GM23248 (cell line): ENCODE data around the gene CIC. TPM values are rescaled to one million over a fixed set of nuclear protein-coding genes. Genes with fewer than 3 reads are reported as not detected.
A peak's percentile ranks its signal among the peaks of the same experiment; 100 is the strongest.

Experiments used
- DNase-seq: peaks from one replicate; pipeline ENCODE4 v3.0.0-alpha.2; 2015
- H2AFZ ChIP-seq: fragments of 200-600 bp; sonication (generic); 2 replicates; pipeline ENCODE4 v1.6.1; 2016; ENCODE audit warnings: antibody characterized with exemption
- H3F3A ChIP-seq: fragments of 200-600 bp; sonication (generic); 2 replicates; pipeline ENCODE4 v1.6.1; 2016; ENCODE audit warnings: mild to moderate bottlenecking, antibody characterized with exemption, mixed run types; ENCODE audit not compliant: insufficient read depth
- H3K27ac ChIP-seq: fragments of 200-600 bp; sonication (generic); 2 replicates; pipeline ENCODE4 v1.5.1; 2016; ENCODE audit warnings: mild to moderate bottlenecking
- H3K27me3 ChIP-seq: fragments of 200-600 bp; sonication (generic); replicated peaks from 2 replicates; pipeline ENCODE4 v1.6.1; 2016; ENCODE audit warnings: mild to moderate bottlenecking; ENCODE audit not compliant: insufficient read depth
- H3K36me3 ChIP-seq: fragments of 200-600 bp; sonication (generic); 2 replicates; pipeline ENCODE4 v1.6.1; 2016; ENCODE audit warnings: low read depth, mild to moderate bottlenecking
- H3K4me1 ChIP-seq: fragments of 200-600 bp; sonication (generic); 2 replicates; pipeline ENCODE4 v1.6.1; 2016; ENCODE audit warnings: mild to moderate bottlenecking; ENCODE audit not compliant: insufficient read depth
- H3K4me2 ChIP-seq: fragments of 200-600 bp; sonication (generic); one replicate; pipeline ENCODE4 v1.6.1; 2016; ENCODE audit warnings: mild to moderate bottlenecking; ENCODE audit not compliant: unreplicated experiment
- H3K4me3 ChIP-seq: fragments of 200-600 bp; sonication (generic); 2 replicates; pipeline ENCODE4 v1.5.1; 2016; ENCODE audit warnings: mild to moderate bottlenecking
- H3K79me2 ChIP-seq: fragments of 200-600 bp; sonication (generic); 2 replicates; pipeline ENCODE4 v1.6.1; 2016; ENCODE audit warnings: mild to moderate bottlenecking; ENCODE audit not compliant: insufficient read depth
- H3K9ac ChIP-seq: fragments of 200-600 bp; sonication (generic); 2 replicates; pipeline ENCODE4 v1.6.1; 2016; ENCODE audit warnings: mild to moderate bottlenecking
- H3K9me2 ChIP-seq: fragments of 200-600 bp; sonication (generic); 2 replicates; pipeline ENCODE4 v1.6.1; 2016; ENCODE audit warnings: mixed run types, mild to moderate bottlenecking, moderate library complexity; ENCODE audit not compliant: insufficient read depth
- H3K9me3 ChIP-seq: fragments of 200-600 bp; sonication (generic); one replicate; pipeline ENCODE4 v1.6.1; 2017; ENCODE audit warnings: low read depth
- H4K20me1 ChIP-seq: fragments of 200-600 bp; sonication (generic); 2 replicates; pipeline ENCODE4 v1.6.0; 2016; ENCODE audit not compliant: insufficient read depth
- EZH2 ChIP-seq: fragments of 200-600 bp; sonication (generic); IDR thresholded peaks from 2 replicates; pipeline ENCODE4 v1.6.1; 2018; ENCODE audit warnings: antibody characterized with exemption, mild to moderate bottlenecking; ENCODE audit not compliant: insufficient read depth, poor library complexity, severe bottlenecking
- EZH2phosphoT487 ChIP-seq: fragments of 200-600 bp; sonication (generic); IDR thresholded peaks from 2 replicates; pipeline ENCODE4 v1.6.1; 2018; ENCODE audit warnings: antibody characterized with exemption, moderate library complexity, mild to moderate bottlenecking, low read depth; ENCODE audit not compliant: insufficient read depth
- WGBS, 2 experiments: methylation state at CpG; one replicate each; pipeline ENCODE4 v1.1.6; 2015 to 2017; ENCODE audit warnings: low lambda C conversion rate in 2 of 2, low coverage in 1 of 2; ENCODE audit errors: missing lambda C conversion rate in 2 of 2; 5-methylcytosine and 5-hydroxymethylcytosine counted together
- in situ Hi-C: fragments of 300-500 bp; cut with MboI; formaldehyde crosslinking; loops from 2 replicates; pipeline ENCODE4 v1.15.0; 2020
- polyA plus RNA-seq: library from polyadenylated mRNA; unstranded; fragments of >200 nt; fragmentation: Nextera tagmentation; extraction: Ambion mirVana; gene quantifications from 2 replicates; pipeline ENCODE4 v1.2.1, GENCODE V29; 2016
- total RNA-seq: library from RNA; depleted of rRNA; stranded (reverse); fragments of >200 nt; shearing (Covaris generic); gene quantifications from 2 replicates; pipeline ENCODE4 v1.2.3, GENCODE V29; 2014

The CIC gene
- total and polyA plus RNA-seq, 2 experiments from 2014 or later = 8.3 to 17.5 TPM

GRCh38 chr19:42239544-42240220, 29.4 kb upstream of the CIC start:
- Histone ChIP-seq H3K27me3 (no peaks in the 10 kb centered on the region), H3K36me3 (no peaks in the 10 kb centered on the region), H2AFZ (no peak overlapping the region), H3K9ac (no peak overlapping the region), H3F3A (0 out of 2 replicates have a peak, but pooled peaks cover 7% of the 10 kb centered on the region), H3K9me2 (no peaks in the 10 kb centered on the region), H3K27ac (no peak overlapping the region), H3K4me2 (no peak overlapping the region), H3K4me1 (peaks cover 12% of the 10 kb centered on the region), H3K9me3 (no peaks in the 10 kb centered on the region), H3K4me3 (no peak overlapping the region), H3K79me2 (peaks cover 72% of the 10 kb centered on the region), H4K20me1 (no peaks in the 10 kb centered on the region)
- no peak for DNase-seq
- in situ Hi-C loops = no loop called here
- TF ChIP-seq EZH2 (no peak), EZH2phosphoT487 (no peak)
- 91% methylated on average over 10 of the region's 10 CpGs for WGBS, 2 experiments

DNA sequence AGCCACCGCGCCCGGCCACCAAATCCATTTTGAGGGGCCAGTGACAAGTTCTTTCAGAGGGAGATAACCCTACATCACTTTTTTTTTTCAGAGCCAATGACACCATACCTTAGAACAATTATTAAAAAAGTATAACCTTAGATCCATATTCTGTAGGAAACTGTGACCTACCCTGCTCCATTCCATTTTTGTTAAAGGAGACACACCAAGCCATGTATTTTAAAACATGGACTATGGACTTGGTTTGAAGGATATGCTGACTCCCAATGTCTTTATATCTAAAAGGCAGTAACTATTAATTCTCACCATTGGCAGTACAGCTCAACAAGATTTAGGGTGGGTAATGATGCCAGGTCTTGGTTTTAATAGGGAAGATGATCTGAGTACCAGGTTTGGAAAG, 27.8 kb upstream of the CIC start:
- Histone ChIP-seq H3K27me3 (no peaks in the 10 kb centered on the region), H3K9me2 (no peaks in the 10 kb centered on the region), H3K9me3 (no peaks in the 10 kb centered on the region), H3K4me2 (peak overlapping the region; percentile 85), H3K4me1 (peaks cover 24% of the 10 kb centered on the region), H4K20me1 (no peaks in the 10 kb centered on the region), H3K36me3 (no peaks in the 10 kb centered on the region), H3K27ac (no peak overlapping the region), H3F3A (peaks cover 19% of the 10 kb centered on the region), H3K4me3 (peak overlapping the region; percentile 86), H2AFZ (no peak overlapping the region), H3K9ac (peak overlapping the region; percentile 89), H3K79me2 (peaks cover 56% of the 10 kb centered on the region)
- WGBS, 2 experiments = 100% methylated on average over 3 of the region's 3 CpGs
- no peak for DNase-seq
- in situ Hi-C loops = no loop called here
- no peak for TF ChIP-seq EZH2
- no peak for TF ChIP-seq EZH2phosphoT487

- H3K9me3 ChIP-seq = no peaks in the 10 kb centered on the region
- H3K4me3 ChIP-seq = peak overlapping the region; percentile 86
- peak overlapping the region; percentile 85 for H3K4me2 ChIP-seq
- peak overlapping the region; percentile 42; the same call in 1 of the 2 replicates for H2AFZ ChIP-seq
- H4K20me1 ChIP-seq = no peaks in the 10 kb centered on the region
- H3K4me1 ChIP-seq = peaks cover 32% of the 10 kb centered on the region
- WGBS, 2 experiments = 1 to 3% methylated on average over 27 to 40 of the region's 49 CpGs
- no peaks in the 10 kb centered on the region for H3K9me2 ChIP-seq
- TF ChIP-seq EZH2 (no peak), EZH2phosphoT487 (no peak)
- in situ Hi-C loops = no loop called here
- peak; percentile 61 for DNase-seq
- H3K9ac ChIP-seq = peak overlapping the region; percentile 89
- peaks cover 27% of the 10 kb centered on the region for H3F3A ChIP-seq
- no peaks in the 10 kb centered on the region for H3K36me3 ChIP-seq
- peak overlapping the region; percentile 58 for H3K27ac ChIP-seq
- H3K27me3 ChIP-seq = no peaks in the 10 kb centered on the region
- H3K79me2 ChIP-seq = peaks cover 48% of the 10 kb centered on the region
These were observed 27.0 kb upstream of the CIC start for GRCh38 chr19:42242069-42242511.

DNA sequence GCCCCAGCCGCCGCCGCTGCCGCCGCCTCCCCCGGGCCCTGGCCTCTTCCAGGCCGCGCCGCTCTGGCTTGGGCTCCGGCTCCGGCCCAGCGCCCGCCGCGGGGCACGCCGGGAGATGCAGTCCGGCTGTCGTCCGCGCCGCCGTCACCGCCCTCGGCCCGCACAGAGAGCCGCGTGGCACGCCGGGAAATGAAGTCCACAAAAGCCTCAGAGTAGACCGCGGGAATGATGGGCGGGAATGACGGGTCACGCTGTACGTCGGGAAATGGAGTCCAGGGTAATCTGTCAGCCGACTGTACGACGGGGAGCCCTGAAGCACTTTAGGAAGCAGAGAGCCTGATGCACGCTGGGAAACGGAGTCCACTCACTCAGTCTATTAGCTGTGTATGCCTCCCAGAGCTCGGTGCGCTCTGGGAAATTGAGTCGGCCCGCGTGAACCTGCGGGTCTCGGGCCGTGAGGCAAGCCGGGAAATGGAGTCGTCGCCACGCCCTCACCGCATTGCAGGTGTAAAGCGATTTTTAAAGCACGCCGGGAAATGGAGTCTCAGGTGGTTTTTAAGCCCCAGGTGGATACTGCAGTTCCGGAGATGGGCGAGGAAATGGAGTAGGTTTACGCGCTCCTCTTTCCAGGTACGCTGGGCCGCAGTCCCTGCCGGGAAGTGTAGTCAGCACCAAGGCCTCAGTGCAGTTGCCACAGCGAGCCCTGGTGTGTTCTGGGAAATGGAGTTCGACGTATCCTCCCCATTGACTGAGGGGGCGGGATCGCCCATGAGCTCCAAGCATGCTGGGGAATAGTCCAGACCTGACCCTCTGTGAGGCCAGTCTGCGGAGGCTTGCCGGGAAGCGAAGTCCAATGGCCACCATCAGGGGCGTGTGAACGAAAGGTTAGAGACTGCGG, 26.3 kb upstream of the CIC start, which contains the start of gene GSK3A:
Gene GSK3A, minus strand, starts transcription at position 91 of the 898 bp plus-strand sequence. CDS start 137 bp downstream, outside the sequence.
- no peaks in the 10 kb centered on the region for H3K36me3 ChIP-seq
- H4K20me1 ChIP-seq = no peaks in the 10 kb centered on the region
- peak within 1 kb of the TSS; percentile 97 for H3K4me2 ChIP-seq
- H3F3A ChIP-seq = peaks cover 29% of the 10 kb centered on the region
- H3K4me1 ChIP-seq = peaks cover 35% of the 10 kb centered on the region
- peak within 1 kb of the TSS; percentile 86 for H3K4me3 ChIP-seq
- no peaks in the 10 kb centered on the region for H3K27me3 ChIP-seq
- no peaks in the 10 kb centered on the region for H3K9me3 ChIP-seq
- TF ChIP-seq EZH2phosphoT487 = no peak
- no peak for TF ChIP-seq EZH2
- in situ Hi-C loops = no loop called here
- peak; percentile 99 for DNase-seq
- peak within 1 kb of the TSS; percentile 89 for H3K9ac ChIP-seq
- H3K27ac ChIP-seq = peak within 1 kb of the TSS; percentile 67
- no peaks in the 10 kb centered on the region for H3K9me2 ChIP-seq
- WGBS, 2 experiments = 1% methylated on average over 72 to 75 of the region's 76 CpGs
- peak within 1 kb of the TSS; percentile 85 for H2AFZ ChIP-seq
- peaks cover 43% of the 10 kb centered on the region for H3K79me2 ChIP-seq
